ENCODE measurements around the gene ERVK3-1.
"Not testable (repeated sequence)": the region's sequence is repeated elsewhere in the genome, so short reads cannot be mapped to it uniquely, and the experiment has no call there.

The ERVK3-1 gene

DNA sequence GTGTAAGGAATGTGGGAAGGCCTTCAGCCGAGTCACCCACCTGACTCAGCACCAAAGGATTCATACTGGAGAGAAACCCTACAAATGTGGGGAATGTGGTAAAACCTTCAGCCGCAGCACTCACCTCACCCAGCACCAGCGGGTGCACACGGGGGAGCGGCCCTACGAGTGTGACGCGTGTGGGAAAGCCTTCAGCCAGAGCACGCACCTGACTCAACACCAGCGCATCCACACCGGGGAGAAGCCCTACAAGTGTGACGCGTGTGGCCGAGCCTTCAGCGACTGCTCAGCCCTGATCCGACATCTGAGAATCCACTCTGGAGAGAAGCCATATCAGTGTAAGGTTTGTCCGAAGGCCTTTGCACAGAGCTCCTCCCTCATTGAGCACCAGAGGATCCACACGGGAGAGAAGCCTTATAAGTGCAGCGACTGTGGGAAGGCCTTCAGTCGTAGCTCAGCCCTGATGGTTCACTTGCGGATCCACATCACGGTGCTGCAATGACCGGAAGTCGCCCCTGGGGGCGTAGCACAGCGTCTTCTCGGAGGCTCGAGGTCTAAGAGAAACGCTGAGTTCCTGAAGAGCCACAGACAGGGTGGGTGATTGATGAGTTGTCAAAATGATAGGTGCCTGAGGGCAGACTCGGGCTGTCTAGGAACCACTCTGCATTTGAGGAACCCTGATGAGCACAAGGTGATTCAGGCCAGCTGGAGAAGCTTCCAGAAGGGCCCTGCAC, 33.8 kb downstream of the ERVK3-1 start:
- no peak for DNase-seq
- TF ChIP-seq GATA1 (IDR thresholded peaks at IDR 0.05; ENCODE audit: low read depth, low read length) (no peak), POLR2A (IDR thresholded peaks at IDR 0.05; ENCODE audit: low read length) (no peak)

- no peak for DNase-seq
- TF ChIP-seq GATA1 (IDR thresholded peaks at IDR 0.05; ENCODE audit: low read depth, low read length) (no peak), POLR2A (IDR thresholded peaks at IDR 0.05; ENCODE audit: low read length) (no peak)
Measured at GRCh38 chr19:58345558-58345957, 40.4 kb downstream of the ERVK3-1 start.

DNA sequence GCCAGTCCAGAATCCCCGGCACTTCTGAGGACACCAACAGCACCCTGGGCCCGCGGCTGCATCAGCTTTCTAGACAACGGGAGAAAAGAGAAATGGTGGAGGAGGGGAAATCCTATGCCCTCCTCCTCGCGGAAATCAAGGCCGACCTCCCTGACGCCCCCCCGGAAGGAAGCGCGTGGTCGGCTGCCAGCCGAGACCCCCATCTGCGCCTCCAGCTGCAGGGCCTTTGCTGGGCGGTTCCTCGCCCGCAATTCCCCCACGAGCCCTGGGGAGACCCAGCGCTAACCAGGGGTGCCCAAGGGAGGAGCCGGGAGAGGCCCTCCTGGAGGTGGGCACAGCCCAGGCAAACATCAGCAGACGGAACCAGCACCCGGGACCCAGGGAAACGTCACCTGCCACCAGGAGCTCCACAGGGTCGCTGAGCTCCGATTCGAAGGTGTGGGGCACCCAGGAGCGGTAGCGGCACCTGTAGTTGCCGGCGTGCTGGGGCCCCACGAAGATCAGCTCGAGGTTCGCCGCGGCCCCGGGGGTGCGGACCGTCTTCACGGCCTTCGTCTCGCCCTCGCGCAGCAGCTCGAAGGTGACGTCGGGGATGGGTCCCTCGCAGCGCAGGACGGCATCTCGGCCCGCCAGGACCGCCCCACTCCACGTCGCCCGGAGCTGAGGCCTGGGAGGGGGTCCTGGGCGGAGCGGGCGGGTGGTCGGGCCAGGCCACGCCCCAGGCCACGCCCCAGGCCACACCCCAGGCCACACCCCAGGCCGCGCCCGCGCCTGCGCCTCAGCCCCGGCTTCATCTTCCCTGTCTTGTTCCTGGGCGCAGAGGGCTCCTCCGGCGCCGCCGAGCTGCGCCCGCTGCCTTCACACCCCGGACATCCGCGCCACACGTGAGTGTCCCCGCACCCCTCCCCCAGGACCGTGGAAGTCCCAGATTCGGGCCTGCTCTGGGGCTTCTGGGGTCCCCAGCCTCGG, 42.1 kb downstream of the ERVK3-1 start:
- TF ChIP-seq GATA1 (IDR thresholded peaks at IDR 0.05; ENCODE audit: low read depth, low read length) (no peak), POLR2A (IDR thresholded peaks at IDR 0.05; ENCODE audit: low read length) (no peak)
- DNase-seq = no peak

DNA sequence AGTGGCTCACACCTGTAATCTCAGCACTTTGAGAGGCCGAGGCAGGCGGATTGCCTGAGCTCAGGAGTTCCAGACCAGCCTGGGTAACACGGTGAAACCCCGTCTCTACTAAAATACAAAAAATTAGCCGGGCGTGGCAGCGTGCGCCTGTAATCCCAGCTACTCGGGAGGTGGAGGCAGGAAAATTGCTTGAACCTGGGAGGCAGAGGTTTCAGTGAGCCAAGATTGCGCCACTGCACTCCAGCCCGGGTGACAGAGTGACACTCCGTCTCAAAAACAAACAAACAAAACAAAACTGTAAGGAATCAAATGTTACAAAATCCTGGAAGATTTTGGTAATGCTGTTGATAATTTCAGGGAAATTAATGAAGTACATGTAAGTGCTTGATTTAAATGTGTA, 42.9 kb downstream of the ERVK3-1 start:
- DNase-seq = not testable (repeated sequence)

DNA sequence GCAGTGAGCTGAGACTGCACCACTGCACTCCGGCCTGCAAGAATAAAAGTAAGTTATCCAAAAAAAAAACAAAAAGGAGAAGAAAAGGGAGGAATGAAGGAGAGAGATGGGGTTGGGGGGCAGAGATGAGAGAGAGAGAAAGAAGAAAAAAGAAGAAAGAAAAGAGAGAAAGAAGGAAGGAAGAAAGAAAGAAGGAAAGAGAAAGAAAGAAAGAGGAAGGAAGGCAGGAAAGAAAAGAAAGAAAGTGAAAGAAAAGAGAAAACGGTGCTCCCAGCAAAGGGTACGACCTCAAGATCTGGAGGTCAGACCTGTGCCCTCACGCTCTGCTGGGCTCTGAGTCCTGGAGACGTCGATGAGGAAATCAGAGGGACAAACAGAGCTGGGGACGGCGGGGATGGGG, 44.4 kb downstream of the ERVK3-1 start:
- no peak for DNase-seq
- no peak for TF ChIP-seq POLR2A (IDR thresholded peaks at IDR 0.05; ENCODE audit: low read length)
- no peak for TF ChIP-seq GATA1 (IDR thresholded peaks at IDR 0.05; ENCODE audit: low read depth, low read length)

DNA sequence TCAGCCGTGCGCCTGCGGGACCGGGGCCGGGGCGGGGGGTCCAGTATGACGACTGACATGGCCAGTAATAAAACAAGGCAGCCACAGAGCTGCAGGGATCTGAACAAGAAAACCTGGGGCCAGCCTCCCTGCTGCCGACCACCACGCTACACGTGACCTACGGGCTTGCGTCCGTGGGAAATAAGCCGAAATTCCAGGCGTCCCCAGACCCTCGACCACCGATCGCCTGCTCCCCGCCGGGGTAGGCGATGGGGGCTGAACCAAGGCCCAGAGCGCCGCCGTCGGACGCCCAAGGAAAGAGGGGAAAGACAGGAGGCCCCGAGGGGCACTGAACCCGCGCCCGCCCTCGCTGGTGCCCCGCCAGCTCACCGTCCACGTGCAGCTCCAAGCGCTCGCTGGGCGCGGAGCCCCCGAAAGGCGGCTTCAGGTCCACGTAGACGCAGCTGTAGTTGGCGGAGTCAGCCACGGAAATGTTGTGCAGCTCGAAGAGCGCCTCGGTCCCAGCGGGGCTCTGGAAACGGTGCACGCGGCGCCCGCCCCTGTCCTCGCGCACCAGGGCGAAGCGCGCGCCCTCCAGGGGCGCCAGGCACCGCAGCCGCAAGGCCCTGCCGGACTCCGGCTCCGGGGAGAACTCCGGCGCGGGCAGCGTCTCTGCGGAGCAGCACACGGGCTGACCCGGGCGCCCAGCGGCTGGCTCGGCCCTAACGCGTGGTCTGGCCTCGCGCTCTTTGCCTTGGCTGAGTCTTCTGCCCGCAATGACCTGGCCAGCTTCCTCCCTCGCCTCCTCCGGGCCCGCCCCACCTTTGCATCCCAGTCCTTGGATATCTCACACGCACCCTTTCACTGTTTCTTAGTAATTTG, 45.1 kb downstream of the ERVK3-1 start:
- TF ChIP-seq GATA1 (IDR thresholded peaks at IDR 0.05; ENCODE audit: low read depth, low read length) (no peak), POLR2A (IDR thresholded peaks at IDR 0.05; ENCODE audit: low read length) (no peak)
- DNase-seq = peak; percentile 32 to 49

DNA sequence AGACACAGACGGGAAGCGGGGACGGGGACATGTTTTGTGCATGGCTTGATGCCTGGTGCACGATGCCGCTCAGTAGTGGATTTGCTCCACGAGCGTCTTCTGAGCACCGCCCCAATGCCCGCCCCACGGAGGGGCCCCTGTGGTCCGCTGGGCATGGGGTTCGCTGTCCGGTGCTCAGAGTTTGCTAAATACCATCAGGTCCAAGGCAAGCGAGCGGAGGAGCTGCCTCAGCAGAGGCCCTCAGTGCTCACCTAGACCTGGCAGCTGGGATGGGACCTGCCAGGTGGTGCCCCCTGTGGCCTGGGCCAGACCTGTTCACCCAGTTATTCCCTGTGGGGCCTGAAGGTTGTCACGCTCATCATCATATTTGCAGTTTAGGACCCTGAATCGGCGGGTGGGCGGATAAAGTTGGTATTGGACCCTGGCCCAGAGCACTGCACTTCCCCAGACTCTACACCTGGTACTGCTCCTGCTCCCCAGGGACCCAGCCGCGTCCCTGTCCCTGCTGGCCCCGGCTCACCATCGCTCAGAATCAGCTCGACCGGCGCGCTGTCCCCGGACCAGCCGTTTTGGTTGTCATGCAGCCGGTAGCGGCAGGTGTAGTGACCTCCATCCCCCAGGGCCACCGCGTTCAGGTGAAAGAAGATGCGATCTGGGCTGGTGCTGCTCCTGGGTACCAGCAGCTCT, 45.8 kb downstream of the ERVK3-1 start:
- no peak for DNase-seq
- TF ChIP-seq POLR2A (IDR thresholded peaks at IDR 0.05; ENCODE audit: low read length) (no peak), GATA1 (IDR thresholded peaks at IDR 0.05; ENCODE audit: low read depth, low read length) (no peak)

- TF ChIP-seq GATA1 (IDR thresholded peaks at IDR 0.05; ENCODE audit: low read depth, low read length) = no peak
- TF ChIP-seq POLR2A (IDR thresholded peaks at IDR 0.05; ENCODE audit: low read length) = no peak
- no peak for DNase-seq
Measured at GRCh38 chr19:58351558-58351878, 46.3 kb downstream of the ERVK3-1 start.

- TF ChIP-seq POLR2A (IDR thresholded peaks at IDR 0.05; ENCODE audit: low read length) = no peak
- TF ChIP-seq GATA1 (IDR thresholded peaks at IDR 0.05; ENCODE audit: low read depth, low read length) = no peak
- DNase-seq = no peak
Measured at GRCh38 chr19:58351990-58352755, 47.0 kb downstream of the ERVK3-1 start.

DNA sequence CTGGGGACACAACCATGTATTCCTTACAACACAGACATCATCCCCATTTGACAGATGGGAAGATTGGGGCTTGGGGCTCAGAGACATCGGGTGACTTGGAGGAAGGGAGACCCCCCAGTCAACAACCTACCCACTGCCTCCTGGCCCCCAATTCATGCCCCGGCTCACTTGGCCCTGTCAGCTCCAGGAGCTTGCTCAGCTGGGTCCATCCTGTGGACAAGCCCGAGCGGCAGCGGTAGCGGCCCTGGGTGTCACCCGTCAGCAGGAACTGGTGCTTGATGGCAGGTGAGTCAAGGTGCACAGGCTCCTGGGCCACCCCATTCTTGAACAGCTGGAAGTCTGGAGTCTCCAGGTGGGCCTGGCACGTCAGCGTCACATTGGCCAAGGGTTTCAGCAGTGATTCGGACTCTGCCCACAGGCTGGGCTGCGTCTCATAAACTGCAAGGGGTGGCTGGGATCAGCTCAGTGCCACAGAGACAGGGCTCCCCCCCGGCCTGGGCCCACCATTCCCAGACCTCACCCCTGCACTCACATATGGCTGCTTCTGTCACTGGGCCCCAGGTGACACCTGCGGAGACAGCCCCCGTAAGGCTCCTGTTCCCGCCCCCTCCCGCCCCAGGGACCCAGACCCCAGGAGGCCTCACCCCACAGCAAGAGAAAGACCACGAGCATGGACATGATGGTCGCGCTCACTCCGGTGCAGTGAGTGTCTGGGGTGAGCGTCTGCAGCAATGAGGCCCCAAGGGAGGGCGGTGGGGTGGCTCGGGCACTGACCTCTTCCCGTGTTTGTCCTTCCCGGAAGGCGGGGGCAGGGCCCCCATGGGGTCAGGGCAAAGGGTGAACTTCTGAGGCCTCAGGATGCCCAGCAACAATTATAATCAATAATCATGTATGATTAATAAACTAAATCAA, 47.8 kb downstream of the ERVK3-1 start, which contains the start of gene A1BG:
Gene A1BG, minus strand, starts transcription at position 733 of the 912 bp plus-strand sequence. Its CDS starts 55 bp downstream, at position 678.
- no peak for DNase-seq
- TF ChIP-seq GATA1 (IDR thresholded peaks at IDR 0.05; ENCODE audit: low read depth, low read length) = no peak
- no peak for TF ChIP-seq POLR2A (IDR thresholded peaks at IDR 0.05; ENCODE audit: low read length)

DNA sequence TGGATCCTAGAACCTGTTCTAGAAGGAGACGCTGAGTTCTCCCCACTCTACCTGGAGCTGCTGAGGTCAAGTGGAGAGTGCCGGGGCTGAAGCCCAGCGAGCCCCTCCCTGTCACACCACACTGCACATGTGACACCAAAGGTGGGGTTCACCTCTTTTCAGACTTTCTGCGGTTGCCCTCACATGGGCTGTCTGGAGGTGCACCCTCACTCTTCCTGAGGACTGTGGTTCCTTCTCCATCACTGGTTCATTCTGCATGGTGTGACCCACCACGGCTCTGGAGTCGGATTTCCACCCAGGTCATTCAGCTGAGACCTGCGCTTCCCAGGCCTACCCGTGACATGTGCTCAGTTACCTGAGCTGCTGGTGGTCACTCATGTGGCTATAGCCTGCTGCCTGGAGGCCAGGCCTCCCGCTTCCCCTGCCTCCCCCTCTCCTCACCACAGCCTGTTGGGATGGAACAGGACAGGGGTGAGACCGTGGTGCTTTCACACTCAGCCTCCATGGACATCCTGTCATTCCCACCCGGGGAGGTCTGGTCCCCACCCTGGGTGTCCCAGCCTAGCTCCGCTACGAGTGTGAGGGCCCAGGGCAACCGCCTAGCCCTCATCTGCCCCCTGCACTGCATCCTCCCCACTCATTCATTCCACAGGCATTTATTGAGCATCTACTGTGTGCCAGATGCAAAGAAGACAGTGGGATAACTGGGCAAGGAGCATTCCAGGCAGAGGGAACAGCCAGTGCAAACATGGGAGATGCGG, 48.7 kb downstream of the ERVK3-1 start:
- TF ChIP-seq GATA1 (IDR thresholded peaks at IDR 0.05; ENCODE audit: low read depth, low read length) (no peak), POLR2A (IDR thresholded peaks at IDR 0.05; ENCODE audit: low read length) (no peak)
- DNase-seq = no peak
